DOHH2 (cell line): ENCODE data around the gene SRXN1.

Source experiments
- CTCF ChIP-seq: fragments of 200-600 bp; sonication (generic); IDR thresholded peaks from one replicate; pipeline ENCODE4 v1.5.1; 2014; ENCODE audit warnings: antibody characterized with exemption, mild to moderate bottlenecking, low read depth, low read length; ENCODE audit not compliant: poor library complexity, severe bottlenecking
- EZH2phosphoT487 ChIP-seq: fragments of 200-600 bp; sonication (generic); IDR thresholded peaks from 2 replicates; pipeline ENCODE4 v1.6.1; 2017; ENCODE audit warnings: borderline replicate concordance, mild to moderate bottlenecking, antibody characterized with exemption, low read length, moderate library complexity, mixed read lengths

GRCh38 chr20:634148-634925 is 18.7 kb downstream of the SRXN1 start:
- TF ChIP-seq CTCF (no peak), EZH2phosphoT487 (no peak)
